DOHH2 (cell line): Measurements from ENCODE around the gene MSMP.

Experiments used
- H3F3A ChIP-seq: fragments of 200-600 bp; sonication (generic), shearing (Covaris generic); 2 replicates; pipeline ENCODE4 v1.6.0; 2016; ENCODE audit warnings: antibody characterized with exemption, mild to moderate bottlenecking; ENCODE audit not compliant: control insufficient read depth, insufficient read depth
- H3K27ac ChIP-seq: fragments of 200-600 bp; sonication (generic); 2 replicates; pipeline ENCODE4 v1.5.1; 2014; ENCODE audit warnings: low read depth, mild to moderate bottlenecking, low read length, moderate library complexity
- H3K27me3 ChIP-seq: fragments of 200-600 bp; sonication (generic); 2 replicates; pipeline ENCODE4 v1.6.1; 2014; ENCODE audit warnings: mild to moderate bottlenecking, low read length, mixed read lengths; ENCODE audit not compliant: control insufficient read depth
- H3K36me3 ChIP-seq: fragments of 200-600 bp; sonication (generic); 2 replicates; pipeline ENCODE4 v1.6.1; 2014; ENCODE audit warnings: mild to moderate bottlenecking, low read length, moderate library complexity, mixed read lengths; ENCODE audit not compliant: control insufficient read depth
- H3K4me1 ChIP-seq: fragments of 200-600 bp; sonication (generic); 2 replicates; pipeline ENCODE4 v1.6.1; 2014; ENCODE audit warnings: mild to moderate bottlenecking, low read length, mixed read lengths; ENCODE audit not compliant: control insufficient read depth
- H3K4me2 ChIP-seq: fragments of 200-600 bp; sonication (generic); 2 replicates; pipeline ENCODE4 v1.6.0; 2014; ENCODE audit warnings: mild to moderate bottlenecking, low read length, moderate library complexity
- H3K4me3 ChIP-seq: fragments of 200-600 bp; sonication (generic); 2 replicates; pipeline ENCODE4 v1.5.1; 2014; ENCODE audit warnings: mild to moderate bottlenecking, low read length, mixed read lengths
- H3K79me2 ChIP-seq: fragments of 200-600 bp; sonication (generic); 2 replicates; pipeline ENCODE4 v1.6.1; 2014; ENCODE audit warnings: mild to moderate bottlenecking, low read length, mixed read lengths; ENCODE audit not compliant: control insufficient read depth
- H3K9me2 ChIP-seq: fragments of 200-600 bp; sonication (generic); replicated peaks from 2 replicates; pipeline ENCODE4 v1.6.1; 2014; ENCODE audit warnings: mild to moderate bottlenecking, low read length, mixed read lengths; ENCODE audit not compliant: control insufficient read depth
- H3K9me3 ChIP-seq: fragments of 200-600 bp; sonication (generic); 2 replicates; pipeline ENCODE4 v1.6.1; 2014; ENCODE audit warnings: antibody characterized with exemption, low read length, mixed read lengths; ENCODE audit not compliant: control insufficient read depth, insufficient read depth
- H4K20me1 ChIP-seq: fragments of 200-600 bp; sonication (generic); 2 replicates; pipeline ENCODE4 v1.6.0; 2014; ENCODE audit warnings: low read depth, mild to moderate bottlenecking, antibody characterized with exemption, low read length, moderate library complexity; ENCODE audit not compliant: control insufficient read depth, insufficient read depth
- EZH2phosphoT487 ChIP-seq: fragments of 200-600 bp; sonication (generic); IDR thresholded peaks from 2 replicates; pipeline ENCODE4 v1.6.1; 2017; ENCODE audit warnings: borderline replicate concordance, mild to moderate bottlenecking, antibody characterized with exemption, low read length, moderate library complexity, mixed read lengths
- TF ChIP-seq, protein P1 (sequence below): fragments of 200-600 bp; sonication (generic); IDR thresholded peaks from one replicate; pipeline ENCODE4 v1.5.1; 2014; ENCODE audit warnings: antibody characterized with exemption, mild to moderate bottlenecking, low read depth, low read length; ENCODE audit not compliant: poor library complexity, severe bottlenecking

Gene MSMP

DNA sequence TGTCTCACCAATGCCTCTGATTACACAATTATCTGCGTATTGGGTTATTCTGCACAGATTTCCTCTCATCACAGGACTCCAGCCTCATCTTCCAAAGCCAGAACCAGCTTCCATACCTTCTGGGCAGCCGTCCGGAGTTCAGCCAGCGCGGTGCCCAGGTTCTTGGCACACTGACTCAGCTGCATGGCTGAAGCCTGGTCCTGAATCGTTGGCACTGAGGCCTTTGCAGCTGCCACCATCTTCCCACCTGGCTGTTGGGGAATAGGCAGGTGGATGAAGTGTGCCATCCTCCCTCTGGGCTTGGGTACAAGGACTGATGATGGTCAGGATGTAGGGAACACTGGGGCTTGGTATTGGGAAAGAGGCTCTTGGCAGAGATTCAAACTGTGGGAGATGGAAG, 40.0 kb downstream of the MSMP start:
- Histone ChIP-seq H3K4me3 (no peak overlapping the region), H3F3A (no peaks in the 10 kb centered on the region), H3K79me2 (no peaks in the 10 kb centered on the region), H3K27ac (no peak overlapping the region), H3K27me3 (no peaks in the 10 kb centered on the region), H3K36me3 (peaks cover 89% of the 10 kb centered on the region), H3K4me1 (no peaks in the 10 kb centered on the region), H3K4me2 (no peak overlapping the region), H3K9me2 (no peaks in the 10 kb centered on the region), H3K9me3 (no peaks in the 10 kb centered on the region), H4K20me1 (no peaks in the 10 kb centered on the region)
- TF ChIP-seq, protein P1, sequence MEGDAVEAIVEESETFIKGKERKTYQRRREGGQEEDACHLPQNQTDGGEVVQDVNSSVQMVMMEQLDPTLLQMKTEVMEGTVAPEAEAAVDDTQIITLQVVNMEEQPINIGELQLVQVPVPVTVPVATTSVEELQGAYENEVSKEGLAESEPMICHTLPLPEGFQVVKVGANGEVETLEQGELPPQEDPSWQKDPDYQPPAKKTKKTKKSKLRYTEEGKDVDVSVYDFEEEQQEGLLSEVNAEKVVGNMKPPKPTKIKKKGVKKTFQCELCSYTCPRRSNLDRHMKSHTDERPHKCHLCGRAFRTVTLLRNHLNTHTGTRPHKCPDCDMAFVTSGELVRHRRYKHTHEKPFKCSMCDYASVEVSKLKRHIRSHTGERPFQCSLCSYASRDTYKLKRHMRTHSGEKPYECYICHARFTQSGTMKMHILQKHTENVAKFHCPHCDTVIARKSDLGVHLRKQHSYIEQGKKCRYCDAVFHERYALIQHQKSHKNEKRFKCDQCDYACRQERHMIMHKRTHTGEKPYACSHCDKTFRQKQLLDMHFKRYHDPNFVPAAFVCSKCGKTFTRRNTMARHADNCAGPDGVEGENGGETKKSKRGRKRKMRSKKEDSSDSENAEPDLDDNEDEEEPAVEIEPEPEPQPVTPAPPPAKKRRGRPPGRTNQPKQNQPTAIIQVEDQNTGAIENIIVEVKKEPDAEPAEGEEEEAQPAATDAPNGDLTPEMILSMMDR: no peak
- no peak for TF ChIP-seq EZH2phosphoT487

DNA sequence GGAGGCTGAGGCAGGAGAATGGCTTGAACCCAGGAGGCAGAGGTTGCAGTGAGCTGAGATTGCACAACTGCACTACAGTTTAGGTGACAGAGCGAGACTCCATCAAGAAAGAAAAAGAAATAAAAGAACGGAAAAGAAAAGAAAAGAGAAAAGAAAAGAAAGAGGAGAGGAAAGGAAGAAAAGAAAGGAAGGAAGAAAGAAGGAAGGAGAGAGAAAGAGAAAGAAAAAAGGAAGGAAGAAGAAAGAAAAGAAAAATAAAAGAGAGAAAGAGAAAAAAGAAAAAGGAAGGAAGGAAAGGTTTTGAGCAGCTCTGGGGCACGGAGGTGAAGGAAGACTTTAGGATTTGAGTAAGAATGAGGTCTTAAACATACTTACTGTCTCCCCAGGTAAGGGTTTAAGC, 40.5 kb downstream of the MSMP start:
- Histone ChIP-seq H3F3A (no peaks in the 10 kb centered on the region), H3K27ac (no peak overlapping the region)
- TF ChIP-seq, protein P1: no peak
- TF ChIP-seq EZH2phosphoT487: no peak

DNA sequence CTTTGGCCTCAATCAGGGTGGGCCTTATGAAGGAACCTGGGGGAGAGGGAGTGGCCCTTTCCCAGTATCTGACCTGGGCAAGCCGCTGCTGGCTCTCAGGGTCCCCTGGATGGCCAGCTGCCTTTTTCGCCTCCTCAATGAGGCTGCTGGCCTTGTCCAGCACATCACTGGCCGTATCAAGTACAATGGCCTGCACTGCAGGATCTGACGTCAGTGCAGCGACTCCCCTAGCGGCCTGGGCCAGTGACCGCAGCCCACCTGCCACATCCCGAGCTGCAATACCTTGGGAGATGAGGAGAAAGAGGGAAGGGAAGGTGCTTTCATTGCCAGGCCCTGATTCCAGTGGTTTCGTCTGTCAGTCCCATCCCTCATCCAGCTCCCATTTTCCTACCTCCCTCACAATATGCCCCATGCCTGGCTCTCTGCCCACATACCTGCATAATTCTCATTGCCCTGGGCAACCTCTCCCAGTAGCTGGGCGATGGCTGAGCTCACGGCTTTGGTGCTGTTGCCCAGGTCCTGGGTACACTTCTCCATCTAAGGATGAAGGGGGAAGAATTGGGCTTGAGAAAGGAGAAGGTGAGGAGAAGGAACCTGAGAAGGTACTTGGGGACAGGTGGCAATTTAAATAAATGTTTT, 41.2 kb downstream of the MSMP start:
- Histone ChIP-seq H3K9me3 (no peaks in the 10 kb centered on the region), H3K4me2 (no peak overlapping the region), H3K4me1 (no peaks in the 10 kb centered on the region), H3K36me3 (peaks cover 89% of the 10 kb centered on the region), H3K9me2 (no peaks in the 10 kb centered on the region), H3K79me2 (no peaks in the 10 kb centered on the region), H3K27ac (no peak overlapping the region), H4K20me1 (no peaks in the 10 kb centered on the region), H3K27me3 (no peaks in the 10 kb centered on the region), H3K4me3 (no peak overlapping the region), H3F3A (no peaks in the 10 kb centered on the region)
- TF ChIP-seq, protein P1: no peak
- TF ChIP-seq EZH2phosphoT487: no peak

More for the DNA sequence above, 40.5 kb downstream of the MSMP start:
- Histone ChIP-seq H3K9me2 (no peaks in the 10 kb centered on the region), H3K4me3 (no peak overlapping the region), H3K36me3 (peaks cover 89% of the 10 kb centered on the region), H3K4me2 (no peak overlapping the region), H3K9me3 (no peaks in the 10 kb centered on the region), H3K79me2 (no peaks in the 10 kb centered on the region), H3K4me1 (no peaks in the 10 kb centered on the region), H3K27me3 (no peaks in the 10 kb centered on the region), H4K20me1 (no peaks in the 10 kb centered on the region)
